ENCODE results near the gene ZAR1L. TPM values are rescaled to one million over a fixed set of nuclear protein-coding genes. Genes with fewer than 3 reads are reported as not detected.

ZAR1L gene
- total RNA-seq, 1 experiment from 2014 or later: not detected

- peaks cover 10% of the 10 kb centered on the region for H3K23me2 ChIP-seq (ENCODE audit: insufficient read length, low read depth, low read length, poor library complexity, severe bottlenecking)
- H3K4me1 Mint-ChIP-seq: peaks cover 10 to 13% of the 10 kb centered on the region in 2 experiments; a peak in 3 of 4 replicates
- H2BK12ac ChIP-seq (ENCODE audit: insufficient read length, low read depth, low read length): no peak overlapping the region
- no peak overlapping the region for H2BK5ac ChIP-seq (ENCODE audit: insufficient read length, low read length)
- peak overlapping the region; percentile 77; the same call in 1 of the 2 replicates for H3K14ac ChIP-seq (ENCODE audit: insufficient read depth, low read length)
- no peaks in the 10 kb centered on the region for H3K27me3 Mint-ChIP-seq (ENCODE audit: low read depth)
- H2BK20ac ChIP-seq (ENCODE audit: low read depth, low read length, poor library complexity, severe bottlenecking): no peak overlapping the region
- H3K4me2 ChIP-seq (ENCODE audit: insufficient read depth, insufficient read length, low read length): peak overlapping the region; percentile 96
- H3K56ac ChIP-seq (ENCODE audit: insufficient read length, low read depth, low read length): no peak overlapping the region
- H4K91ac ChIP-seq (ENCODE audit: insufficient read length, low read depth, low read length): no peak overlapping the region
- no peak overlapping the region for H4K5ac ChIP-seq (ENCODE audit: insufficient read length, low read depth, low read length)
- WGBS (ENCODE audit: extremely low coverage, insufficient read length, low lambda C conversion rate): no CpG with 5 or more reads among the region's 32 CpGs
- H3K4ac ChIP-seq (ENCODE audit: low read depth, low read length): no peak overlapping the region
- H3K27ac ChIP-seq (ENCODE audit: insufficient read length, low read depth, low read length): peak overlapping the region; percentile 14
- no peak overlapping the region for H2AFZ ChIP-seq (ENCODE audit: low read length)
- no peak overlapping the region for H4K8ac ChIP-seq (replicated peaks; ENCODE audit: insufficient read length, low read depth, low read length)
- no peaks in the 10 kb centered on the region for H3K9me3 Mint-ChIP-seq
- no peaks in the 10 kb centered on the region for H3K79me2 ChIP-seq (ENCODE audit: insufficient read depth, low read length)
- H3K4me1 ChIP-seq (ENCODE audit: insufficient read depth, low read length): no peaks in the 10 kb centered on the region
- H3K4me3 Mint-ChIP-seq: peak overlapping the region; percentile 88 to 89
- H3K36me3 Mint-ChIP-seq (ENCODE audit: insufficient read depth in 1 of 3, low read depth in 3 of 3): peaks cover 2 to 12% (median 10%) of the 10 kb centered on the region in 3 experiments; a peak in 5 of 7 replicates
- H3K9me3 ChIP-seq (ENCODE audit: control insufficient read depth, low read depth, low read length): no peaks in the 10 kb centered on the region
- H3K23ac ChIP-seq (ENCODE audit: insufficient read length, low read depth, low read length): no peak overlapping the region
- TF ChIP-seq CTCF (conservative IDR thresholded peaks at IDR 0.05): no peak
- H3K18ac ChIP-seq (ENCODE audit: insufficient read length, low read depth, low read length): peak overlapping the region; percentile 55
- no peak overlapping the region for H2BK120ac ChIP-seq (ENCODE audit: low read depth, low read length, poor library complexity, severe bottlenecking)
- peak overlapping the region; percentile 93 to 99 (median 96); a peak in 6 of 7 replicates for H3K27ac Mint-ChIP-seq
- DNase-seq: no peak
- H2AK5ac ChIP-seq (ENCODE audit: insufficient read length, low read length): no peak overlapping the region
- no peaks in the 10 kb centered on the region for H4K20me1 ChIP-seq (ENCODE audit: control insufficient read depth, insufficient read depth, insufficient read length)
- H3K27me3 ChIP-seq (ENCODE audit: insufficient read depth, low read length): no peaks in the 10 kb centered on the region
- H3T11ph ChIP-seq (ENCODE audit: low read length): no peak overlapping the region
- peak overlapping the region; percentile 99 for H3K9ac ChIP-seq (ENCODE audit: extremely low read depth, insufficient read length, low read length)
- H3K79me1 ChIP-seq (ENCODE audit: insufficient read depth, low read depth, low read length, poor library complexity, severe bottlenecking): no peaks in the 10 kb centered on the region
- H2BK15ac ChIP-seq (ENCODE audit: low read depth, low read length): no peak overlapping the region
Measured at GRCh38 chr13:32314271-32315237, 609 bp downstream of the ZAR1L start.
